Mesenchymal stem cell (in vitro differentiated cells and primary cell): Measurements from ENCODE around the gene RAB11FIP2.

Experiments
- DNase-seq: peaks from one replicate; pipeline ENCODE4 v3.0.0-alpha.2; 2013
- H2AFZ ChIP-seq: one replicate; pipeline ENCODE4 v1.6.1; 2013; ENCODE audit warnings: low read depth, mild to moderate bottlenecking, control low read depth, inconsistent platforms, low read length, moderate library complexity
- H2AK5ac ChIP-seq: 2 replicates; pipeline ENCODE4 v1.6.1; 2013; ENCODE audit warnings: low read length, moderate library complexity, mild to moderate bottlenecking, inconsistent platforms; ENCODE audit not compliant: severe bottlenecking
- H2BK120ac ChIP-seq: one replicate; pipeline ENCODE4 v1.6.1; 2013; ENCODE audit warnings: low read depth, mild to moderate bottlenecking, inconsistent platforms, low read length, moderate library complexity
- H2BK12ac ChIP-seq, 2 experiments: one replicate each; pipeline ENCODE4 v1.6.1; 2013; ENCODE audit warnings: inconsistent platforms in 2 of 2, low read length in 2 of 2, mild to moderate bottlenecking in 2 of 2, moderate library complexity in 2 of 2, control low read depth in 1 of 2
- H2BK15ac ChIP-seq: one replicate; pipeline ENCODE4 v1.6.1; 2013; ENCODE audit warnings: mild to moderate bottlenecking, low read depth, inconsistent platforms; ENCODE audit not compliant: poor library complexity, severe bottlenecking
- H2BK5ac ChIP-seq: 2 replicates; pipeline ENCODE4 v1.6.1; 2013; ENCODE audit warnings: low read depth, mild to moderate bottlenecking, low read length, control low read depth, inconsistent platforms; ENCODE audit not compliant: poor library complexity, severe bottlenecking
- H3K14ac ChIP-seq, 2 experiments: one replicate each; pipeline ENCODE4 v1.6.1; 2013; ENCODE audit warnings: inconsistent platforms in 2 of 2, low read length in 2 of 2, control low read depth in 1 of 2, mild to moderate bottlenecking in 1 of 2, moderate library complexity in 1 of 2
- H3K18ac ChIP-seq, 2 experiments: one replicate each; pipeline ENCODE4 v1.6.1; 2013; ENCODE audit warnings: inconsistent platforms in 2 of 2, low read length in 2 of 2, control low read depth in 1 of 2, low read depth in 1 of 2, mild to moderate bottlenecking in 1 of 2
- H3K23ac ChIP-seq, 2 experiments: one replicate each; pipeline ENCODE4 v1.6.1; 2013; ENCODE audit warnings: inconsistent platforms in 2 of 2, low read length in 2 of 2, mild to moderate bottlenecking in 2 of 2, moderate library complexity in 2 of 2, control low read depth in 1 of 2
- H3K27ac ChIP-seq: 2 replicates; pipeline ENCODE4 v1.5.1; 2013; ENCODE audit warnings: mild to moderate bottlenecking, moderate library complexity, low read length, control low read depth, inconsistent platforms; ENCODE audit not compliant: poor library complexity, severe bottlenecking
- H3K27me3 ChIP-seq, 2 experiments: 2 replicates each; pipeline versions ENCODE4 v1.6.1 to v1.7.0; 2013; ENCODE audit warnings: low read length in 2 of 2, mild to moderate bottlenecking in 2 of 2, moderate library complexity in 2 of 2, control low read depth in 1 of 2, inconsistent platforms in 1 of 2; ENCODE audit not compliant: control insufficient read depth in 1 of 2, insufficient read depth in 1 of 2
- H3K36me3 ChIP-seq, 2 experiments: 2 replicates each; pipeline versions ENCODE4 v1.6.1 to v1.7.0; 2013; ENCODE audit warnings: low read length in 2 of 2, control low read depth in 1 of 2, inconsistent platforms in 1 of 2, low read depth in 1 of 2, mild to moderate bottlenecking in 1 of 2; ENCODE audit not compliant: insufficient read depth in 2 of 2, control insufficient read depth in 1 of 2
- H3K4ac ChIP-seq, 2 experiments: one replicate each; pipeline ENCODE4 v1.6.1; 2013; ENCODE audit warnings: inconsistent platforms in 2 of 2, low read length in 2 of 2, mild to moderate bottlenecking in 2 of 2, moderate library complexity in 2 of 2, control low read depth in 1 of 2, low read depth in 1 of 2
- H3K4me1 ChIP-seq: 2 replicates; pipeline ENCODE4 v1.6.1; 2013; ENCODE audit warnings: low read depth, low read length, control low read depth; ENCODE audit not compliant: control insufficient read depth, insufficient read depth
- H3K4me2 ChIP-seq: 2 replicates; pipeline ENCODE4 v1.6.1; 2013; ENCODE audit warnings: low read length, mild to moderate bottlenecking, inconsistent platforms; ENCODE audit not compliant: poor library complexity, severe bottlenecking
- H3K4me3 ChIP-seq, 2 experiments: 2 replicates each; pipeline versions ENCODE4 v1.5.1 to v1.7.0; 2013; ENCODE audit warnings: low read length in 2 of 2, mild to moderate bottlenecking in 2 of 2, control low read depth in 1 of 2, low read depth in 1 of 2; ENCODE audit not compliant: insufficient read depth in 1 of 2
- H3K79me1 ChIP-seq: replicated peaks from 2 replicates; pipeline ENCODE4 v1.6.1; 2013; ENCODE audit warnings: mild to moderate bottlenecking, control low read depth, low read length, inconsistent platforms; ENCODE audit not compliant: poor library complexity, severe bottlenecking
- H3K9ac ChIP-seq: 2 replicates; pipeline ENCODE4 v1.7.0; 2013; ENCODE audit warnings: mild to moderate bottlenecking, low read length, moderate library complexity
- H3K9me3 ChIP-seq: 2 replicates; pipeline ENCODE4 v1.7.0; 2013; ENCODE audit warnings: mild to moderate bottlenecking, low read length; ENCODE audit not compliant: control insufficient read depth
- H4K8ac ChIP-seq: one replicate; pipeline ENCODE4 v1.6.1; 2013; ENCODE audit warnings: inconsistent platforms, mild to moderate bottlenecking, low read length, moderate library complexity
- H4K91ac ChIP-seq: one replicate; pipeline ENCODE4 v1.6.1; 2013; ENCODE audit warnings: mild to moderate bottlenecking, low read length, inconsistent platforms
- WGBS: methylation state at CpG from one replicate; pipeline ENCODE4 v1.1.7; 2013; ENCODE audit warnings: mixed read lengths; 5-methylcytosine and 5-hydroxymethylcytosine counted together

The RAB11FIP2 gene

GRCh38 chr10:117969592-117969991, 77.1 kb downstream of the RAB11FIP2 start:
- no peak overlapping the region for H3K18ac ChIP-seq
- no peak overlapping the region for H4K8ac ChIP-seq
- H2BK12ac ChIP-seq = no peak overlapping the region
- H3K9ac ChIP-seq = no peak overlapping the region
- H3K4me1 ChIP-seq = no peaks in the 10 kb centered on the region
- no peaks in the 10 kb centered on the region for H3K79me1 ChIP-seq
- H2BK5ac ChIP-seq = no peak overlapping the region
- no peak overlapping the region for H3K4me3 ChIP-seq
- 71% methylated on average over 1 of the region's 1 CpG for WGBS
- no peak overlapping the region for H2BK120ac ChIP-seq
- no peaks in the 10 kb centered on the region for H3K36me3 ChIP-seq
- no peak overlapping the region for H3K4ac ChIP-seq
- no peak overlapping the region for H2AFZ ChIP-seq
- H3K9me3 ChIP-seq = no peaks in the 10 kb centered on the region
- no peaks in the 10 kb centered on the region for H3K27me3 ChIP-seq
- H2BK15ac ChIP-seq = no peak overlapping the region
- H4K91ac ChIP-seq = no peak overlapping the region
- no peak overlapping the region for H3K23ac ChIP-seq
- DNase-seq = no peak
- no peak overlapping the region for H3K4me2 ChIP-seq
- H3K27ac ChIP-seq = no peak overlapping the region
- no peak overlapping the region for H3K14ac ChIP-seq
- H2AK5ac ChIP-seq = no peak overlapping the region

- H3K36me3 ChIP-seq = no peaks in the 10 kb centered on the region
- H3K23ac ChIP-seq = no peak overlapping the region
- WGBS = 87% methylated on average over 10 of the region's 10 CpGs
- no peak overlapping the region for H3K9ac ChIP-seq
- H2BK15ac ChIP-seq = no peak overlapping the region
- no peak overlapping the region for H3K4ac ChIP-seq
- no peak for DNase-seq
- no peak overlapping the region for H3K4me3 ChIP-seq
- no peak overlapping the region for H4K8ac ChIP-seq
- H3K27me3 ChIP-seq = peaks cover 0 to 6% of the 10 kb centered on the region in 2 experiments
- H2BK5ac ChIP-seq = no peak overlapping the region
- no peak overlapping the region for H2BK120ac ChIP-seq
- no peak overlapping the region for H2AFZ ChIP-seq
- no peak overlapping the region for H3K27ac ChIP-seq
- no peak overlapping the region for H3K14ac ChIP-seq
- H2AK5ac ChIP-seq = no peak overlapping the region
- no peak overlapping the region for H3K18ac ChIP-seq
- no peak overlapping the region for H3K4me2 ChIP-seq
- no peaks in the 10 kb centered on the region for H3K79me1 ChIP-seq
- H3K9me3 ChIP-seq = no peaks in the 10 kb centered on the region
- H2BK12ac ChIP-seq = no peak overlapping the region
- no peaks in the 10 kb centered on the region for H3K4me1 ChIP-seq
- H4K91ac ChIP-seq = no peak overlapping the region
Measured at GRCh38 chr10:117968354-117969182, 78.2 kb downstream of the RAB11FIP2 start.

- H2AK5ac ChIP-seq = no peak overlapping the region
- H2BK12ac ChIP-seq = no peak overlapping the region
- no peak overlapping the region for H3K4ac ChIP-seq
- no peak overlapping the region for H4K91ac ChIP-seq
- no peak overlapping the region for H3K4me3 ChIP-seq
- no peaks in the 10 kb centered on the region for H3K79me1 ChIP-seq
- no peak overlapping the region for H3K4me2 ChIP-seq
- H2BK120ac ChIP-seq = no peak overlapping the region
- no peak overlapping the region for H3K23ac ChIP-seq
- 100% methylated on average over 5 of the region's 7 CpGs for WGBS
- no peak for DNase-seq
- no peaks in the 10 kb centered on the region for H3K9me3 ChIP-seq
- H4K8ac ChIP-seq = no peak overlapping the region
- H3K36me3 ChIP-seq = no peaks in the 10 kb centered on the region
- no peak overlapping the region for H2AFZ ChIP-seq
- H2BK15ac ChIP-seq = no peak overlapping the region
- H3K4me1 ChIP-seq = no peaks in the 10 kb centered on the region
- H3K27ac ChIP-seq = no peak overlapping the region
- H3K14ac ChIP-seq = no peak overlapping the region
- no peak overlapping the region for H2BK5ac ChIP-seq
- H3K18ac ChIP-seq = no peak overlapping the region
- no peak overlapping the region for H3K9ac ChIP-seq
- H3K27me3 ChIP-seq = peaks cover 0 to 6% of the 10 kb centered on the region in 2 experiments
Measured at GRCh38 chr10:117967149-117967650, 79.5 kb downstream of the RAB11FIP2 start.

GRCh38 chr10:117965984-117966383, 80.8 kb downstream of the RAB11FIP2 start:
- Histone ChIP-seq H2BK5ac (no peak overlapping the region), H3K9me3 (no peaks in the 10 kb centered on the region), H2BK15ac (no peak overlapping the region), H3K27me3 (peaks cover 0 to 6% of the 10 kb centered on the region in 2 experiments), H3K14ac (no peak overlapping the region), H3K23ac (no peak overlapping the region), H3K79me1 (no peaks in the 10 kb centered on the region), H4K8ac (no peak overlapping the region), H3K4me2 (no peak overlapping the region), H2AFZ (no peak overlapping the region), H2AK5ac (no peak overlapping the region), H3K27ac (no peak overlapping the region), H3K4me3 (no peak overlapping the region), H4K91ac (no peak overlapping the region), H3K36me3 (no peaks in the 10 kb centered on the region), H3K4me1 (no peaks in the 10 kb centered on the region), H3K18ac (no peak overlapping the region), H3K9ac (no peak overlapping the region), H2BK120ac (no peak overlapping the region), H3K4ac (no peak overlapping the region), H2BK12ac (no peak overlapping the region)
- no peak for DNase-seq
- WGBS = 95% methylated on average over 2 of the region's 2 CpGs
